GM19351 (cell line): ENCODE results near the gene PCDHGB5.
"Not testable (repeated sequence)": the region's sequence is repeated elsewhere in the genome, so short reads cannot be mapped to it uniquely, and the experiment has no call there.

Experiments used
- ATAC-seq: cut with Tn5 transposase; IDR thresholded peaks from one replicate; pipeline ENCODE4 v1.9.1; 2021; ENCODE audit warnings: mild to moderate bottlenecking, moderate library complexity; ENCODE audit not compliant: unreplicated experiment

PCDHGB5 gene

DNA sequence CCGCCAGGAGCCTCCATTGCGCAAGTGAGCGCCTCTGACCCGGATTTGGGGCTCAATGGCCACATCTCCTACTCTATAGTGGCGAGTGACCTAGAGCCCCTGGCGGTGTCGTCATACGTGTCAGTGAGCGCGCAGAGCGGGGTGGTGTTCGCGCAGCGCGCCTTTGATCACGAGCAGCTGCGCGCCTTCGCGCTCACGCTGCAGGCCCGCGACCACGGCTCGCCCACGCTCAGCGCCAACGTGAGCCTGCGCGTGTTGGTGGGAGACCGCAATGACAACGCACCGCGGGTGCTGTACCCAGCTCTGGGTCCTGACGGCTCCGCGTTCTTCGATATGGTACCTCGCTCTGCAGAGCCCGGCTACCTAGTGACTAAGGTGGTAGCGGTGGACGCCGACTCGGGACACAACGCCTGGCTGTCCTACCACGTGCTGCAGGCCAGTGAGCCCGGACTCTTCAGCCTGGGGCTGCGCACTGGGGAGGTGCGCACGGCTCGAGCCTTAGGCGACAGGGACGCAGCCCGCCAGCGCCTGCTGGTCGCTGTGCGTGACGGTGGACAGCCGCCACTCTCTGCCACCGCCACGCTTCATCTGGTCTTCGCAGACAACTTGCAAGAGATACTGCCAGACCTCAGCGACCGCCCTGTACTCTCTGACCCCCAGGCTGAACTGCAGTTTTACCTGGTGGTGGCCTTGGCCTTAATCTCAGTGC lies 12.0 kb downstream of the PCDHGB5 start:
- no peak for ATAC-seq

DNA sequence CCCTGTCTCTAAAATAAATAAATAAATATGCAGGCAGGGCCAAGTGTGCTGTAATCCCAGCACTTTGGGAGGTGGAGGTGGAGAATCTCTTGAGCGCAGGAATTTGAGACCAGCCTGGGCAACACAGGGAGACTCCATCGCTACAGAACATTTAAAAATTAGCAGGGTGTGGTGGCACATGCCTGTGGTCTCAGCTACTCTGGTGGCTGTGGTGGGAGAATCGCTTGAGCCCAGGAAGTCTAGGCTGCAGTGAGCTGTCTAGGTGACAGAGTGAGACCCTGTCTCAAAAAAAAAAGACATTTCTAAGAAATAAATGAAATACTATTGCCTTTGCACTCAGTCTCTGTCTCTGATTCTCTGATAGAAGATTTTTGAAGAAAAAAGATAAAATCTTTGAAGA lies 13.8 kb downstream of the PCDHGB5 start:
- ATAC-seq: no peak

DNA sequence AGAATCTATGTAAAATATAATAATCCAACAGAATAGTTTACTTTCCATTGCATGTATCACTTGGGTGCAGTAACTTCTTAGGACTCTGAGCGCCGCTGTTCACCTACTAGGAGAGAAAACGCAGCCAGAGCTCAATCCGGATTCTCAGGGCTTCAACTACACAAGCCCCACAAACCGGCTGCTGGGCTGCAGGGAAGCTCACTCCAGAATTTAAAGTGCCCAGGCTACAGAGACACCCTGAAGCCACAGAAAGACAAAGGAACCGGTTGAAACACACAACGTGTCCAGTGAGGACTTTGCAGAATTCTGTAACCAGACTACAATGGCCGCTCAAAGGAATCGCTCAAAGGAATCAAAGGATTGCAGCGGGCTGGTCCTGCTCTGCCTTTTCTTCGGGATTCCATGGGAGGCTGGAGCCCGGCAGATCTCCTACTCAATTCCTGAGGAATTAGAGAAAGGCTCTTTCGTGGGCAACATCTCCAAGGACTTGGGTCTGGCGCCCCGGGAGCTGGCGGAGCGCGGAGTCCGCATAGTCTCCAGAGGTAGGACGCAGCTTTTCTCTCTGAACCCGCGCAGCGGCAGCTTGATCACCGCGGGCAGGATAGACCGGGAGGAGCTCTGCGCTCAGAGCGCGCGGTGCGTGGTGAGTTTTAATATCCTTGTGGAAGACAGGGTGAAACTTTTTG lies 15.2 kb downstream of the PCDHGB5 start, which contains the start of gene PCDHGA10:
Gene PCDHGA10 (plus strand): TSS at position 134 of the 686 bp plus-strand sequence. CDS start 189 bp downstream, at position 323.
- peak; percentile 76 for ATAC-seq

DNA sequence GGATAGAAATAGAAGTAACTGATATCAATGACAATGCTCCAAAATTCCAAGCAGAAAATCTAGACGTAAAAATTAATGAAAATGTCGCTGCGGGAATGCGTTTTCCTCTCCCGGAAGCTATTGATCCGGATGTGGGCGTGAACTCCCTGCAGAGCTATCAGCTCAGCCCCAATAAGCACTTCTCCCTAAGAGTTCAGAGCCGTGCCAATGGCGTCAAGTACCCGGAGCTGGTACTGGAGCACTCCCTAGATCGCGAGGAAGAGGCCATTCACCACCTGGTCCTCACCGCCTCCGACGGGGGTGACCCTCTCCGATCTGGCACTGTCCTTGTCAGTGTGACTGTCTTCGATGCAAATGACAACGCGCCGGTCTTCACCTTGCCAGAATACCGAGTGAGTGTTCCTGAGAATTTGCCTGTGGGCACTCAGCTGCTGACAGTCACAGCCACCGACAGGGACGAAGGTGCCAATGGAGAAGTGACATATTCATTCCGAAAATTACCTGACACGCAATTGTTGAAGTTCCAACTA lies 15.9 kb downstream of the PCDHGB5 start:
- ATAC-seq: no peak

DNA sequence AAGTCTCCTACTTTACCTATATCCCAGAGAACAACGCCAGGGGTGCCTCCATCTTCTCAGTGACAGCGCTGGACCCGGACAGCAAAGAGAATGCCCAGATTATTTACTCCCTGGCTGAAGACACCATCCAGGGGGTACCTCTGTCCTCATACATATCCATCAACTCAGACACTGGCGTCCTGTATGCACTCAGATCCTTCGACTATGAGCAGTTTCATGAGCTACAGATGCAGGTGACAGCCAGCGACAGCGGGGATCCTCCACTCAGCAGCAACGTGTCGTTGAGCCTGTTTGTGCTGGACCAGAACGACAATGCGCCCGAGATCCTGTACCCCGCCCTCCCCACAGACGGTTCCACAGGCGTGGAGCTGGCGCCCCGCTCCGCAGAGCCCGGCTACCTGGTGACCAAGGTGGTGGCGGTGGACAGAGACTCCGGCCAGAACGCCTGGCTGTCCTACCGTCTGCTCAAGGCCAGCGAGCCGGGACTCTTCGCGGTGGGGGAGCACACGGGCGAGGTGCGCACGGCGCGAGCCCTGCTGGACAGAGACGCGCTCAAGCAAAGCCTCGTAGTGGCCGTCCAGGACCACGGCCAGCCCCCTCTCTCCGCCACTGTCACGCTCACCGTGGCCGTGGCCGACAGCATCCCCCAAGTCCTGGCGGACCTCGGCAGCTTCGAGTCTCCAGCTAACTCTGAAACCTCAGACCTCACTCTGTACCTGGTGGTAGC lies 17.0 kb downstream of the PCDHGB5 start:
- ATAC-seq: not testable (repeated sequence)

DNA sequence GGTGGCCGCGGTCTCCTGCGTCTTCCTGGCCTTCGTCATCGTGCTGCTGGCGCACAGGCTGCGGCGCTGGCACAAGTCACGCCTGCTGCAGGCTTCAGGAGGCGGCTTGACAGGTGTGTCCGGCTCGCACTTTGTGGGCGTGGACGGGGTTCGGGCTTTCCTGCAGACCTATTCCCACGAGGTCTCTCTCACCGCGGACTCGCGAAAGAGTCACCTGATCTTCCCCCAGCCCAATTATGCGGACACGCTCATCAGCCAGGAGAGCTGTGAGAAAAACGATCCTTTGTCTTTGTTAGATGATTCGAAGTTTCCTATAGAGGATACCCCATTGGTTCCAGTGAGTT lies 17.5 kb downstream of the PCDHGB5 start:
- not testable (repeated sequence) for ATAC-seq

DNA sequence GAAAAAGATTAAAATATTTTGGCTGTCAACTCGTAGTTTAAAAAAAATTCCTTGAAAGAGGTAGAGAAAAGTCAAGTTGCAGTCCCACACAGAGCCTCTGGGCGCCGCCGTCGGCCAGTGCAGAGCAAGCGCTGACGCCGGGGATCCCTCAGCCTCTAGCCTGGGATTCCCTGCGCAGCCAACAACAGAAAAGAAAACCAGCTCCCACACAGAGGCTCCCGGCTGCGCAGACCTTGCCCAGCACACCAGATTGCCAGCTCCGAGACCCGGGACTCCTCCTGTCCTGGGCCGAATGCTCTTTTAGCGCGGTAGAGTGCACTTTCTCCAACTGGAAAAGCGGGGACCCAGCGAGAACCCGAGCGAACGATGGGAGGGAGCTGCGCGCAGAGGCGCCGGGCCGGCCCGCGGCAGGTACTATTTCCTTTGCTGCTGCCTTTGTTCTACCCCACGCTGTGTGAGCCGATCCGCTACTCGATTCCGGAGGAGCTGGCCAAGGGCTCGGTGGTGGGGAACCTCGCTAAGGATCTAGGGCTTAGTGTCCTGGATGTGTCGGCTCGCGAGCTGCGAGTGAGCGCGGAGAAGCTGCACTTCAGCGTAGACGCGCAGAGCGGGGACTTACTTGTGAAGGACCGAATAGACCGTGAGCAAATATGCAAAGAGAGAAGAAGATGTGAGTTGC lies 19.9 kb downstream of the PCDHGB5 start, which contains the start of gene PCDHGB7:
Gene PCDHGB7 (plus strand): TSS at position 184 of the 679 bp plus-strand sequence. CDS start 183 bp downstream, at position 367.
- peak; percentile 76 for ATAC-seq

DNA sequence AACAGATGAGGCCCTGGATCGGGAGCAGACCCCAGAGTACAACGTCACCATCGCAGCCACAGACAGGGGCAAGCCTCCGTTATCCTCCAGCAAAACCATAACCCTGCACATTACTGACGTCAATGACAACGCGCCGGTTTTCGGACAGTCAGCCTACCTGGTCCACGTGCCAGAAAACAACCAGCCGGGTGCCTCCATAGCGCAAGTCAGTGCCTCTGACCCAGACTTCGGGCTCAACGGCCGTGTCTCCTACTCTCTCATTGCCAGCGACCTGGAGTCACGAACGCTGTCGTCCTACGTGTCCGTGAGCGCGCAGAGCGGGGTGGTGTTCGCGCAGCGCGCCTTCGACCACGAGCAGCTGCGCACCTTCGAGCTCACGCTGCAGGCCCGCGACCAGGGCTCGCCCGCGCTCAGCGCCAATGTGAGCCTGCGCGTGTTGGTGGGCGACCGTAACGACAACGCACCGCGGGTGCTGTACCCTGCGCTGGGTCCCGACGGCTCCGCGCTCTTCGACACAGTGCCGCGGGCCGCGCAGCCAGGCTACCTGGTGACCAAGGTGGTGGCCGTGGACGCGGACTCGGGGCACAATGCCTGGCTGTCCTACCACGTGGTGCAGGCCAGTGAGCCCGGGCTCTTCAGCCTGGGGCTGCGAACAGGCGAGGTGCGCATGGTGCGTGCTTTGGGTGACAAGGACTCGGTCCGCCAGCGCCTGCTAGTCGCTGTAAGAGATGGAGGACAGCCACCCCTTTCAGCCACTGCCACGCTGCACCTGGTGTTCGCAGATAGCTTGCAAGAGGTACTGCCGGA lies 21.5 kb downstream of the PCDHGB5 start:
- ATAC-seq: no peak

DNA sequence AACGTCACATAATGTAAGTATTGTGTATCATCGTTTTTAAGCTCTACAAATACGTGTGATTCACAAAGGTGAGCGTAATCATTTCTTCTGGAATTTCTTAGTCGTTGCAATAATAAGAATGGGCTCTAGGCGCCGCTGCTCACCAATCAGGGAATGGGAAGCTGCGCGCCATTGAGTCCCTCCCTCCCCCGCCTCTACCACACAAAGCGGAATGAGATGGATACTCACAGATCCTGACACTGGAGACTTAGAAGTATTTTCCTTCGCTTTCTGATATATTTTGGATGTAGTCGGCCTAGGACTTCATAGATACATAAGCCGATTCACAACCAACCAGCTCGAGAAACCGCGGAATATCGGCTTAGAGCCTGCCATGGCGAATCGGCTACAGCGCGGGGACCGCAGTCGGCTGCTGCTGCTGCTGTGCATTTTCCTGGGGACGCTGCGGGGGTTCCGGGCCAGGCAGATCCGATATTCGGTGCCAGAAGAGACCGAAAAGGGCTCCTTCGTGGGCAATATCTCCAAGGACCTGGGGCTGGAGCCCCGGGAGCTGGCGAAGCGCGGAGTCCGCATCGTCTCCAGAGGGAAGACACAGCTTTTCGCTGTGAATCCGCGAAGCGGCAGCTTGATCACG lies 23.2 kb downstream of the PCDHGB5 start, which contains the start of gene PCDHGA11:
Gene PCDHGA11 (plus strand): TSS at position 197 of the 634 bp plus-strand sequence. CDS start 177 bp downstream, at position 374.
- peak; percentile 43 for ATAC-seq

DNA sequence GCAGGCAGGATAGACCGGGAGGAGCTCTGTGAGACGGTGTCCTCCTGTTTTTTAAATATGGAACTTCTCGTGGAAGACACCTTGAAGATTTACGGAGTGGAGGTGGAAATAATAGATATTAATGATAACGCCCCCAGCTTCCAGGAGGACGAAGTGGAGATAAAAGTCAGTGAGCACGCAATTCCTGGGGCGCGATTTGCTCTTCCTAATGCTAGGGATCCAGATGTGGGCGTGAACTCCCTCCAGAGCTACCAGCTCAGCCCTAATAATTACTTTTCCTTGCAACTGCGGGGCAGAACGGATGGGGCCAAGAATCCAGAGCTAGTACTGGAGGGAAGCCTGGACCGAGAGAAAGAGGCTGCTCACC lies 23.7 kb downstream of the PCDHGB5 start:
- ATAC-seq: no peak

DNA sequence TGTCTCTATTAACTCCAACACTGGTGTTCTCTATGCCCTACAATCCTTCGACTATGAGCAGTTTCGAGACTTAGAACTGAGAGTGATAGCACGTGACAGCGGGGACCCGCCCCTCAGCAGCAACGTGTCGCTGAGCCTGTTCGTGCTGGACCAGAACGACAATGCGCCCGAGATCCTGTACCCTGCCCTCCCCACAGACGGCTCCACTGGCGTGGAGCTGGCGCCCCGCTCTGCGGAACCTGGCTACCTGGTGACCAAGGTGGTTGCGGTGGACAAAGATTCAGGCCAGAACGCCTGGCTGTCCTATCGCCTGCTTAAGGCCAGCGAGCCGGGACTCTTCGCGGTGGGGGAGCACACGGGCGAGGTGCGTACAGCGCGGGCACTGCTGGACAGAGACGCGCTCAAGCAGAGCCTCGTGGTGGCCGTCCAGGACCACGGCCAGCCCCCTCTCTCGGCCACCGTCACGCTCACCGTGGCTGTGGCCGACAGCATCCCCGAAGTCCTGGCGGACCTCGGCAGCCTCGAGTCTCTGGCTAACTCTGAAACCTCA lies 25.1 kb downstream of the PCDHGB5 start:
- no peak for ATAC-seq

DNA sequence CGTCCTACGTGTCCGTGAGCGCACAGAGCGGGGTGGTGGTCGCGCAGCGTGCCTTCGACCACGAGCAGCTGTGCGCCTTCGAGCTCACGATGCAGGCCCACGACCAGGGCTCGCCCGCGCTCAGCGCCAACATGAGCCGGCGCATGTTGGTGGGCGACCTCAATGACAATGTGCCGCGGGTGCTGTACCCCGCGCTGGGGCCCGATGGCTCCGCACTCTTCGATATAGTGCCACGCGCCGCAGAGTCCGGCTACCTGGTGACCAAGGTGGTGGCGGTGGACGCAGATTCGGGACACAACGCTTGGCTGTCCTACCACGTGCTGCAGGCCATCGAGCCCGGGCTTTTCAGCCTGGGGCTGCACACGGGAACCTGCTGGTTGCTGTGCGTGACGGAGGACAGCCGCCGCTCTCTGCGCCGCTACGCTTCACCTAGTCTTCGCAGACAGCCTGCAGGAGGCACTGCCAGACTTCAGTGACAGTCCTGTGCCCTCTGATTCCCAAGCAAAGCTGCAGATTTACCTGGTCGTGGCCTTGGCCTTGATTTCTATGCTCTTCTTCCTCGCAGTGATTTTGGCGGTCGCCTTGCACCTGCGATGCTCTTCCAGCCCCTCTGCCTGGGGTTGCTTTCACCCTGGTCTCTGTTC lies 30.2 kb downstream of the PCDHGB5 start:
- no peak for ATAC-seq

DNA sequence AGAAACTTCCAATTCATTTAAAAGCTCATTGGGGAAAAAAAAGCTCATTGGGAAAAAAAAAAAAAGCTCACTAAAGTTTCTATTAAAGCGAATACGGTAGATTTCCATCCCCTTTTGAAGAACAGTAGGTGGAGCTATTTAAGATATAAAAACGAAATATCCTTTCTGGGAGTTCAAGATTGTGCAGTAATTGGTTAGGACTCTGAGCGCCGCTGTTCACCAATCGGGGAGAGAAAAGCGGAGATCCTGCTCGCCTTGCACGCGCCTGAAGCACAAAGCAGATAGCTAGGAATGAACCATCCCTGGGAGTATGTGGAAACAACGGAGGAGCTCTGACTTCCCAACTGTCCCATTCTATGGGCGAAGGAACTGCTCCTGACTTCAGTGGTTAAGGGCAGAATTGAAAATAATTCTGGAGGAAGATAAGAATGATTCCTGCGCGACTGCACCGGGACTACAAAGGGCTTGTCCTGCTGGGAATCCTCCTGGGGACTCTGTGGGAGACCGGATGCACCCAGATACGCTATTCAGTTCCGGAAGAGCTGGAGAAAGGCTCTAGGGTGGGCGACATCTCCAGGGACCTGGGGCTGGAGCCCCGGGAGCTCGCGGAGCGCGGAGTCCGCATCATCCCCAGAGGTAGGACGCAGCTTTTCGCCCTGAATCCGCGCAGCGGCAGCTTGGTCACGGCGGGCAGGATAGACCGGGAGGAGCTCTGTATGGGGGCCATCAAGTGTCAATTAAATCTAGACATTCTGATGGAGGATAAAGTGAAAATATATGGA lies 32.8 kb downstream of the PCDHGB5 start, which contains the start of gene PCDHGA12:
Gene PCDHGA12 (plus strand): TSS at position 176 of the 782 bp plus-strand sequence. CDS start 253 bp downstream, at position 429.
- peak; percentile 84 for ATAC-seq

DNA sequence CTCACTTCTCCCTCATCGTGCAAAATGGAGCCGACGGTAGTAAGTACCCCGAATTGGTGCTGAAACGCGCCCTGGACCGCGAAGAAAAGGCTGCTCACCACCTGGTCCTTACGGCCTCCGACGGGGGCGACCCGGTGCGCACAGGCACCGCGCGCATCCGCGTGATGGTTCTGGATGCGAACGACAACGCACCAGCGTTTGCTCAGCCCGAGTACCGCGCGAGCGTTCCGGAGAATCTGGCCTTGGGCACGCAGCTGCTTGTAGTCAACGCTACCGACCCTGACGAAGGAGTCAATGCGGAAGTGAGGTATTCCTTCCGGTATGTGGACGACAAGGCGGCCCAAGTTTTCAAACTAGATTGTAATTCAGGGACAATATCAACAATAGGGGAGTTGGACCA lies 33.5 kb downstream of the PCDHGB5 start:
- ATAC-seq: peak; percentile 52

DNA sequence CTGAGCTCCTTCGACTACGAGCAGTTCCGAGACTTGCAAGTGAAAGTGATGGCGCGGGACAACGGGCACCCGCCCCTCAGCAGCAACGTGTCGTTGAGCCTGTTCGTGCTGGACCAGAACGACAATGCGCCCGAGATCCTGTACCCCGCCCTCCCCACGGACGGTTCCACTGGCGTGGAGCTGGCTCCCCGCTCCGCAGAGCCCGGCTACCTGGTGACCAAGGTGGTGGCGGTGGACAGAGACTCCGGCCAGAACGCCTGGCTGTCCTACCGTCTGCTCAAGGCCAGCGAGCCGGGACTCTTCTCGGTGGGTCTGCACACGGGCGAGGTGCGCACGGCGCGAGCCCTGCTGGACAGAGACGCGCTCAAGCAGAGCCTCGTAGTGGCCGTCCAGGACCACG lies 34.6 kb downstream of the PCDHGB5 start:
- ATAC-seq: not testable (repeated sequence)

DNA sequence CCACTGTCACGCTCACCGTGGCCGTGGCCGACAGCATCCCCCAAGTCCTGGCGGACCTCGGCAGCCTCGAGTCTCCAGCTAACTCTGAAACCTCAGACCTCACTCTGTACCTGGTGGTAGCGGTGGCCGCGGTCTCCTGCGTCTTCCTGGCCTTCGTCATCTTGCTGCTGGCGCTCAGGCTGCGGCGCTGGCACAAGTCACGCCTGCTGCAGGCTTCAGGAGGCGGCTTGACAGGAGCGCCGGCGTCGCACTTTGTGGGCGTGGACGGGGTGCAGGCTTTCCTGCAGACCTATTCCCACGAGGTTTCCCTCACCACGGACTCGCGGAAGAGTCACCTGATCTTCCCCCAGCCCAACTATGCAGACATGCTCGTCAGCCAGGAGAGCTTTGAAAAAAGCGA lies 35.0 kb downstream of the PCDHGB5 start:
- not testable (repeated sequence) for ATAC-seq

DNA sequence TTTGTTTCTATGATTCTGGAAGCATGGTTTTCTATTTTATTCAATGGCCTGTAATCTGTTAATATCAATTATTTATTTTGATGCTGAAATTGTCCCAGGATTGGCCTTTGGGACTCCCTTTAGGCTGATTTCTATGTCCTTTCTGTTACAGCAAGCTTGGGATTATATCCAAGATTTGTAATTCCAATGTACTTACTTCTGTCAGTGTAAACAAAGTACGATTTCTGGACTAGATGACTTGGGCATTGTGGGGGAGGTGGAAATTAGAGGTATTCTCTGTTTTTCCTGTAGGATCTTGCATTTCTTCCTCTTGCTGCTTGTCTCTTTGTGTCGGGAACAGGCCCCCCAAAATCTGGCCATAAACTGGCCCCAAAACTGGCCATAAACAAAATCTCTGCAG lies 36.3 kb downstream of the PCDHGB5 start:
- ATAC-seq: no peak

DNA sequence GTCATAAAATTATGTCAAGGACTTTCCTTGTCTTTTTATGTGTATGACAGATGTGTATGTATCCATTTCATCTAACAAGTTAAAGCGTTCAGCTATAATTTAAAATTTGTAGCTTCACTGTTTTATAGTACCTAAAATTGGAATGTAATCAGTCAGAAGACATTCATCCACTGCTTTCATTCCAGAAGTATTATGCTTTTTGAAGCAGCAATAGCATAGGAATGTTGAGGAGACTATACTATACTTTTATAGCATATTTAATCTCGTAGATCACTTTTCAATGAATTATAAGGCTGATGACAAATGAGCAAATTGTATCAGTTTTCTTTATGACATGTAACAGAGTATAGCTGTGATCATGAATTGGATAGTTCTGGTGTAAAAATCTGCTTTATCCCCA lies 39.5 kb downstream of the PCDHGB5 start:
- no peak for ATAC-seq
